ENCODE measurements around the gene FBXL7. TPM values are rescaled to one million over a fixed set of nuclear protein-coding genes. Genes with fewer than 3 reads are reported as not detected.

Gene FBXL7
- 6.2 and 7.6 TPM in 2 replicates for total RNA-seq (2014; rRNA removed)
- 6.8 TPM for polyA plus RNA-seq (2012)

DNA sequence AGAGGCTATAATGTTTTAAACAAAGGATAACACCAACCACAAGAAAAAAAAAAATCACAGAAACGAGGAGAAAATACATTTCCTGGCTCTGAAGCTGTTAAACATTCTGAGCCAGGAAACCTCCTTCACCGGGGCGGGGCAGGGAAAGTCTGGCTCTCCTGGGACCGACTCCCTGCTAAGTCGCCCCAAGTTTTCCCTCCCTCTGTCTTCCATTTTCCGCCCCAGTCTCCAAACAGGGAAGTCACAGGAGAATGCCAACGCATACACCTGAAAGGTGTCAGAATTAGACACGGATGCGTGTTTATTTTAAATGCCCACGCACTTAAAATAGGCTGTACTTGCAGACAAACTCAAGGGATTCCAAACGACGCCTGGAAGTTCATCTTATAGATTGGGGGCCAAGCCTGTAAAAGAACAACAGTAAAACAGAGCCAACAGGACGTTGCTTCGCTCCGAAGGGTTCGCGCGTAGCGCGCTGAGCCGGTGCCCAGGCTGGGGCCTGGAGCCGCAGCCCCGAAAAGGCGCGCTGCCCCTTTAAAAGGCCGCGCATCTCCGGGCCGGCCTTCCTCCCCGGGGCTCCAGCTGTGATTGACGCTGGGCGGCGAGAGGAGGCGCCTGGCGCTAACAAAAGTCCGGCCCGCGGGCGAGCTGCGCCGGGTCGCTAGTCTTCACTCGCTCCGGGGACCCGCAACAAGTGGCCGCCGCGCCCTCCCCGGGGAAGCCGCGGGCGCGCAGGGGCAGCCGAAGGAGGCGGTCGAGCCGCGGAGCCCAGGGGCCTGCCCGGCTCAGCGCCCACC, at the start of gene FBXL7:
TSS of gene FBXL7 (plus strand) at position 653 of the 797 bp plus-strand sequence.
- DNase-seq (ENCODE audit: low read depth) = peak; percentile 79

DNA sequence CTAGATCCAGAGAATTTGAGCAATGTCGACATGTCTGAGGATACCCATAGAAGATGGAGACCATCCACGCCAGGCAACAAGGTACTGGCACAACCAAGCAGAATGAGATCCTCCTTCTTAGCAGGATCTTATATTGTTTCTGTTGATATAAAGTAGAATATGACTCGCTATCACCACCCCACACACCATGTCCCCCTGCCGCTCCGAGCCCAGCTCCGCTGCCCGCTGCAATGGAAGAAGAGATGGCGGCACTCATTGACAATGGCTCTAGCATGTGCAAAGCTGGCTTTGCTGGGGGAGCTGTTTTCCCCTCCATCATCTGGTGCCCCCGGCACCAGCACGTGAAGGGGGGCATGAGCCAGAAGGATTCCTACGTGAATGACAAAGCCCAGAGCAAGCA, 49.5 kb upstream of the FBXL7 start:
- no peak for DNase-seq (ENCODE audit: low read depth)

DNA sequence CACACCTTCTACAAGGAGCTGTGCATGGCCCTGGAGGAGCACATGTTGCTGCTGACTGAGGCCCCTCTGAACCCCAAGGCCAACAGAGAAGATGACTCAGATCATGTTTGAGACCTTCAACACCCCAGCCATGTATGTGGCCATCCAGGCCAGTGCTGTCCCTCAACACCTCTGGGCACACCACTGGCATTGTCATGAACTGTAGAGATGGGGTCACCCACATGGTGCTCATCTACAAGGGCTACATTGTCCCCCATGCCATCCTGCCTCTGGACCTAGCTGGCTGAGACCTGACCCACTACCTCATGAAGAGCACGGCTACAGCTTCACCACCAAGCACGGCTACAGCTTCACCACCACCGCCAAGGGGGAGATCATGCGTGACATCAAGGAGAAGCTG, 49.0 kb upstream of the FBXL7 start:
- DNase-seq (ENCODE audit: low read depth) = no peak

DNA sequence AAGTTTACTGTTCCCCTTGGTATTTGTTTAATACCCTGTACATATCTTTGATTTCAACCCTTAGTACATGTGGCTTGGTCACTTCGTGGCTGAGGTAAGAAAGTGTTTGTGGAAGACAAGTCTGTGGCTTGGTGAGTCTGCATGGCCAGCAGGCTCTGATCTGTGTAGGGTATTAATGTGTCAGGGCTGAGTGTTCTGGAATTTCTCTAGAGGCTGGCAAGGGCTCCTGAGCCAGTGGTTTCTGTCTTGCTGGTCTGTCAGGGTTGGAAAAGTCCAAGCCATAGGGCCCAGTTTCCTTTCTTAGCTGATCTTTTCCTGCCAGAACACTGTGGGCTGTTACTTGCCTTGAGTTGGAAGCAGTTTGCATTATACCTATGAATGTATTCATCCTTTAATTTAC, 48.0 kb upstream of the FBXL7 start:
- DNase-seq (ENCODE audit: low read depth) = no peak

DNA sequence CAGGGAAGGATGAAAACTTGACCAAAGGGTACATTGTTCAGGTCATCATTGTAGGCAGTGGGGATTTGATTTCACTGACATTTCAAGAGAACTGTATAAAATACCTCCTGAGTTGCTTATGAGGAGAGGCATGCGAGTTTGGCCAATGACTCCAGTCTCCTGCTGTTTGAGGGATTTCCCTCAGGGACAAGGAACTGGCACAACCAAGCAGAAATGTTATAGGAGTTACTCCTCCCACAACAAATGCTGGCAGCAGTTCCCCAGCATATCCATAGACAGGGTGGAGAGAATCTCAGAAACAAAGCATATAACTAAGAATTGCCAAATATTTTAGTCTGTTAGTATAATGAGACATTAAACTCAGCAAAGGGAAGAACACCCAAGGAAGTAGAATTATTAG, 47.2 kb upstream of the FBXL7 start:
- no peak for DNase-seq (ENCODE audit: low read depth)

DNA sequence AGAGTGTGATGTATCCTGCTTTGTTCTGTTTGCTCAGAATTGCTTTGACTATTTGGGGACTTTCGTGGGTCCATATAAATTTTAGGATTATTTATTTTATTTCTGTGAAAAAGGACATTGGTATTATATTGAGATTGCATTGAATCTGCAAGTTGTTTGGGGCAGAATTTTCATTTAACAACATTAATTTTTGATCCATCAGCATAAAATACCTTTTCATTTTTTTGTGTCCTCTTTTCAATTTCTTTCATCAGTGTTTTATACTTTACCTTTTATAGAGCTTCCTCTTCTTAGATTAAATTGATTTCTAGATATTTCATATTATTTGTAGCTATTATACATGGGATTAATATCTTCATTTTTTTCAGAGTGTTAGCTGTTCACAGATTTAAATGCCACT, 40.8 kb upstream of the FBXL7 start:
- no peak for DNase-seq (ENCODE audit: low read depth)

DNA sequence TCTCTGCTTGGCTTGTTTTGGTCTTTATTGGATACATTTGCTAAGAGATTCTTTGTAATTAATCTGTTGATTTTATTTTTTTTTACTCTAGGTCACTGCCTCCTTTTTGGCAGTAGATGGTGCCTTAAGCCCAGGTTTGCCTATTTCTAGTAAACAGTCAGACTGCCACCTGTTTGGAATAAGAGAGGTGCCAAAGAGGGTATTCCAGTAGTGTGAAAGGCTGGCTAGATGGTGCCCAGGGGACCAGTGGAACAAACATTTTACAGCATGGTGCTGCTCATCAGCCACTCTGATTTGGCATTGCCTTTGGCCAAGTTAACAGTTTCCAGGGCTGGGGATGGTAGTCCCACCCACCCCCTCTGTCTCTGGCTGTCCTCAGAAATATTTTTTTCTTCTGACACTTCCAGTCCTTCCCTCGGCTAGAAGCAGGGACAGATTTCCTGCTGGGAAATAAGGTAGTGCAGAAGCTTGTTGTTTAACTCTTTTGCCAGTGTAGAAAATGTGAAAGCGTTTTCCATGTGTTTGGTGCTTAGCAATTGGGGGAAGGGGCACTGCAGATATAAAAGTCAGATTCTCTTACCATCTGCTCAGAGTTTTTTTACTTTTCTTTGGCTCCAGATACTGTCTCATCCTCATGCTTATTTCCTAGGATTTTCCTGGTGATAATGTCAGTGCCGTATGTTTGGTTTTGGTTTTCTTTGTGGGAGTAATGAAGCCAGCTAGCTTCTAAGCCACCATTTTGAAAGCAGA, 36.6 kb upstream of the FBXL7 start:
- peak; percentile 40 for DNase-seq (ENCODE audit: low read depth)

DNA sequence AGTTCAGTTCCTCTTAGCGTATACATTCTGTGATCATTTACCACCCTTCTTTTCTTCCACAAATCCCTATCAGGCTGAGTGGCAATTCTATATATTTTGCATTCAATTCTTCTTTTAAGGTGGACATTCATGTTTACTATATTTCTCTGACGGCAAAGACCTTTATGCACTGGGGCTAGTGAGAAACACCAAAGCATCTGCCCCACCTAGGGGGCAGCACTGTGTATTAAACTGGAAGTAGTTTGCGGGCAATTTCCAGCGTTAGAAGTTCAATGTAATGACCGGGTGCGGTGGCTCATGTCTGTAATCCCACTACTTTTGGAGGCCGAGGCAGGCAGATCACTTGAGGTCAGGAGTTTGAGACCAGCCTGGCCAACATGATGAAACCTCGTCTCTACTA, 27.9 kb upstream of the FBXL7 start:
- DNase-seq (ENCODE audit: low read depth) = no peak

DNA sequence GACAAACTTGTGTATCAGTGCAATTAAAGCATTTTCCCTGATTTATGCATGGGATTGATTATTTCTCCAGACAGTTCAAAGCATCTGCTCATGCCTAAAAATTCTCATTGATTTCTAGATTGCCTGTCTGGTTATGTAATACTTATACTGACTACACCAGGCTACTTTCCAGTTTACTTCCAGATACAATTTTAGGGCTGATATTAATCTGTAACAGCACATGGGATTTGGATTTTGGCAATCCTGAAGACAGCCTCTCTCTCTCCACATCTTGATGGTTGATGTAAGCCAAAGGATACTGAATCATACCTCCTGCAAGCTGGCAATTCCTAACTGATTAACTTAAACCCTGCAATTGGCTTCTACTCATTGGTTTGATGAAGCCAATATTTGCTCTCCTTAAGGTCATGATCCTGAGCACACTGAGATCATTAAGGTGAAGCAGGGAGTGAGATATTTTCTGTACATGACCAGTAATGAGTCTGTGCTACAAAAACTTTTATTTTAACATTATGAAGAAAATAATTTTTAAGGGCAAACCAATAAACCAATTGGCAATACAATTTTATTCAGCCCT, 25.7 kb upstream of the FBXL7 start:
- no peak for DNase-seq (ENCODE audit: low read depth)

DNA sequence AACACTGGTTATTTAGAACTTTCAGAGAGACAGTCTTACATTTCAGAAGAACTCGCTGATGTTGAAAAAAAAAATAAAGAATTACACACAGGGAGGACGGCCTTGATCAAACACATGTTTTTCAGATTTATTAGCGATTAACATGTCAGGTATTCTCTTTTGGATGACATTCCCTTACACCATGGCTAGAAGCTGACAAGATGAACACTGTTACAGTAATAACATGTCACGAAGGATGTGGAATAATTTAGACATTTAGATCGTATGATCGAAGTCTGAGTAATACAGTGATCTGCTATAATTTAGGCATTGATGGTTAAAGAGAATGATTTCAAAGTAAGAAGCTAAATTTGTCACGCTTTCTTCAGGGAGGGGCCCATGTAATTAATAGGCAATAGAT, 24.6 kb upstream of the FBXL7 start:
- DNase-seq (ENCODE audit: low read depth) = no peak

DNA sequence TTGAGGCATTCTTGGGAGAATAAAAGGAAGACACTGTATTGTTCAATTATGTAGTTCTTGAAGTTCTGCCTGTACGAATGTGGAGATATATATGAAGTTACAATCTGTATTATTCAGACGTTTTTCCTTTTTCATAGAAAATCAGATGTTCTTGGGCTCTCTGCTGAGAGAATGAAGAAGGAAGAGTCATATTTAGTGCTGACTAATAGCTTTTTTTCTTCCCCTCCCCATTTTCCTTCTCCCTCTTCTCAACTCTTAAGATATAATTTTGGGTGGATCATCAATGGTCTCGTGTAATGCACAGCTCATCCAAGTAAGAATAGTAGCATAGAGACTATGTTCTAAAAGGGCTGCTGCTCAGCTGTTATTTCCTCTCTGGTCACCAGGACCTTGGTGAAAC, 23.0 kb upstream of the FBXL7 start:
- no peak for DNase-seq (ENCODE audit: low read depth)

DNA sequence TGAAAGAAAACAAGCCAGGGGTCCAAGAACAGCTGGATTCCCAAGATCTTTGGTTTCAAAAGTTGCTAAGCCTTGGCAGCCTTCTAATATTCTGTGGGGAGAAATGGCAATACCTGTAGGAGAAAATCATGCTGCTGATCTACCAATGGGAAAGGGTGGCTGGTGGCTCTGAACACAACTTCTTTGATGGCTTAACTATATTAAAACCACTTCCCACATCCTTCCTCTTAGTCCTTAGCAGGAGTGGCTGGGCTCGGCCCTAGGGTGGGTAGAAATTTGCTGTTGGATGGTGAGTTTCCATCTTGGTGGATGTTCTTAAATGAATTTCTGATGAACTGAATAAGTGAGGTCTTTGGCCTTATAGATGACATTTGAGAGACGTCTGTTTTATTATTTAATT, 19.5 kb upstream of the FBXL7 start:
- DNase-seq (ENCODE audit: low read depth) = no peak

DNA sequence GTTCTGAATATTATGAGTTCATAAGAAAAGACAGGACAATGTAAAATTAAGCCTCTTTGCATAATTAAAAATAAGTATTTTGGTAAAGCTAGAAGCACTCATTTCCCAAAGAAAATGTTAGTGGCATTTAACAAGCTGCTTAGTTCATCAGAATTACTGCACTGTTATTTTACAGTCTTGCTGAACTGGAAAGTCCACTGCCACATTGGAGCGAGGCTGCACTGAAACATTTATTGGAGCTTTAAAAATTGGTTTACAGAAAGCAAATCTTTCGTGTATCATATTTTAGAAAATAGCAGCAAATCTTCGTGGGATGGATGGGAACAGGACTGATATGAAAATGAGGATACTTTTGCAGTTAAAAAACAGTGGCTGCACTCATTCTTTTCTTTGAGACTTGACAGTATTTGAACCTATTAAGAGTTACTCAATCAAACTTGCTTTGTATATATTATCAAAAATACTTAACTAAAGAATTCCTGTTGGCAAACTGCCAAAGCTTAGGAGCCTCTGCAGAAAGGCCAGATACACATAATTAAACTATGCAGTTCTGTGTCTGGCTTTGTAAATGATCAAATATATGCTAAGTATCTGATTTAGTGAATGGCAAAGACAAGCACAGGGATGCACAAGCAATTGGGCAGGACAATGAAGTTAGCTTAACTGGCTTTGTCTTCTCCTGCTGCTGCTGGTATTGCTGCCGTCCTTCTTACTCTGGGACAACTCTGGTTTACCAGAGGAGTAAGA, 16.5 kb upstream of the FBXL7 start:
- no peak for DNase-seq (ENCODE audit: low read depth)

DNA sequence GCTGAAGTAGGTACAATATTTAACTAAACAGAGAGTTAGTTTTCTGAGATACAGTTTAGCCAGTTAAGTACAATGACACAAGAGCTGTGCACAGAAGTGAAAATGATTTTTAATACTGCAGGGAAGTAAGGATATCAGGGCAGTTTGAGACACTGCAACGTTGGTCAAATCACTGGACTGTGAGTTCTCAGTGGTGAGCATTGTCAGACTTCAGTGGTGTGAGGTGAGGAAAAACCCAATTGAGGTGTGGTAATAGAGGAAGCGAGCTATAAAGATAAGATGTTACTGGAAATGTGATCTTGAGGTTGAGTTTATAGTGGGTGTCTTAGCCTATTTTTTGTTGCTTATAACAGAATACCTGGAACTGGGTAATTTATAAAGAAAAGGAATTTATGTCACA, 12.8 kb upstream of the FBXL7 start:
- no peak for DNase-seq (ENCODE audit: low read depth)

DNA sequence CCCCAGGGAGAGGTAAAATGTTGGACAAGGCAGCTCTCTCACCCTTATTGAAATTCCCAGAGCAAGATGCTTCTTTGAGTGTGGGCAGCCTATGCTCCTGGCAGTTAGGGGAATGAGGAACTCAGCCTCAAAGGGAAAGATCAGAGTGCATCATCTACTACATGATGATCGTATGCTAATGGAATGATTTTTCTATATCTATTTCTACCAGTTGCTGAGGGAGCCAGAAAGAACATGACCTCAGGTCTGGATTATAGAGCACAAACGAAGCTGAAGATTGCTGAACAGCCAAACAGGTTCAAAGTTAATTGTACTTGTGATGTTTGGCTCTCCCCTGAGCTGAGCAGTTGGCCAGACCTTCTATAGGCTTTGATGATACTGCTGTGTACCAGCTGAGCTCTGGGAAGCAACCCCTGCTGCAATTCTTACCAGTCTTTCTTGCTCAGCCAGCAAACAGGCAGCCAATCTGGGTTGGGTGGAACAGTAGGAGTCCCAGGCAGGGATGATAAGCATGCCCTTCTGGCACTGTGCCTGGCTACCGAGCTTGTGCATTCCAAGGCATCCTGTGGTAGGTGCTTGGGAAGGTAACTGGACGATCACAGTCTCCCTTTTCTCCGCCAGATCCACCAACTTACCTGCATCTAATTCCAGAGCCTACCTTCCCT, 10.3 kb upstream of the FBXL7 start:
- DNase-seq (ENCODE audit: low read depth) = no peak

DNA sequence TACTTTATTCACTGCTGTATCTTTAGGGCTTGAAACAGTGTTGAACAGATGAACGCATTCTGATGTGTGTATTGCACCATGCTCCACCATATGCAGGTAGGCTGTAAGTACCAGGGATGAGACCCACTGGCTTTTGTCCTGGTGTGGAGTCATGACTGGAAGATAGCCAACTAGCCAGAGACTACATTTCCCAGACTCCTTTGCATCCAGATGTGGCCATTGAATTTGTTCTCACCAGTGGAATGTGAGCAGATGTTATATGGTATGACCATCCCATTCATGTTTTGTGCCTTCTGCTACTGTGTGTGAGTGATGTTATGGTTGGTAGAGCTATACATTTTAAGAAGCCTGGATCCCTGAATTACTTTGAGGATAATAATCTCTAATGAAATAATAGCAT, 7.4 kb upstream of the FBXL7 start:
- DNase-seq (ENCODE audit: low read depth) = no peak

DNA sequence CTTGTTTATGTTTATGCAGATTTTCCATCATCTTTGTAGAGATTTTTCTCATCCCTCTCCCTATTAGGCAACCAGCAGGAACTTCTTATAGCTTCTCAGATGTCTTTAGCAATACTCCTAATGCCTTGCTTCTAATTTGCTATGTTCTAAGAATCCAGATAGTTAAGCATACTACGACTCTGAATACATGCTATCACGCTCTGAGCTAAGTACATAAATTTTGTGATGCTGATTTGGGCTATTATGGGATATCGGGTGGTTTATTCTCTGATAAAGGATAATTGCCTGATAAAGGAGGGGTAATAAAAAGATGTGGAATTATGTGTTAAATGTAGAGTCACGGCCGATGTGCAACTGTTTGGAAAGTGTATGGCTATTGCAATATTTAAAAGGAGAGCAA, 6.5 kb upstream of the FBXL7 start:
- no peak for DNase-seq (ENCODE audit: low read depth)

DNA sequence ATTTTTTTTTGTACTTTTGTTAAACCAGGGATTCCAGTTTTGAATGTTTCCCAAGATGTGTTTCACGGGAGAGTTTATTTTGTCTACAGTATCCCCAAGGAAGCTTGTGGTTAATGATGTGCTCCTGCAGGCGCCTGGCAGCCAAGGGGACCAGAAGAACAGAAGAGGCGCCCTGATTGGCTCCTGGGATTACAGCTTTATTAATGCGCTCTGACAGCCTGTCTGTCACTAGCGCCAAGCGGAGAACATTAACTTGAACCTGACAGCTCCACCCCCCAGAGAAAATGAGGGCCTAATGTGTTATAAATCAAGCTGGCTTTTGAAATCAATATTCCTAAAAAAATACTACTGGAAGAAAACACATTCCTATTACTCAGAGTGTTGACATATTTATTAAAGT, 5.0 kb upstream of the FBXL7 start:
- DNase-seq (ENCODE audit: low read depth) = peak; percentile 22

DNA sequence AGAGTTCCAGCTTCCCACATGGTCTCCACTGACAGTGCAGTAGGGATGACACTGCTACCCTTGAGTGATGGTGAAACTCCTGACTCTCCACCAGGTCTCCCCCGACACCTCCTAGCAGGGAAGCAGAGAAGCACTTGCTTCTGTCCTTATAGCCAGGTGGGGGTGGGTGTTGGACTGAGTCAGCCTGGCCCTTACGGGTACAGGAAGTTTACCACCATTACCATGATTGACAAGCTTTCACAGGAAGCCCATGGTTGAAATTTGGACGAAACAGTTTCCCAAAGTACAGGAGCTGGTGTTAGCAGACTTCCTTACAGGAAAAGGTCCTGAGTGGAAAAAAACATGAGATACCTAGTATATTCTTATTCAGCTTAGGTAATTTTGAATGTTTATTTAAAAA, 3.1 kb upstream of the FBXL7 start:
- DNase-seq (ENCODE audit: low read depth) = no peak

DNA sequence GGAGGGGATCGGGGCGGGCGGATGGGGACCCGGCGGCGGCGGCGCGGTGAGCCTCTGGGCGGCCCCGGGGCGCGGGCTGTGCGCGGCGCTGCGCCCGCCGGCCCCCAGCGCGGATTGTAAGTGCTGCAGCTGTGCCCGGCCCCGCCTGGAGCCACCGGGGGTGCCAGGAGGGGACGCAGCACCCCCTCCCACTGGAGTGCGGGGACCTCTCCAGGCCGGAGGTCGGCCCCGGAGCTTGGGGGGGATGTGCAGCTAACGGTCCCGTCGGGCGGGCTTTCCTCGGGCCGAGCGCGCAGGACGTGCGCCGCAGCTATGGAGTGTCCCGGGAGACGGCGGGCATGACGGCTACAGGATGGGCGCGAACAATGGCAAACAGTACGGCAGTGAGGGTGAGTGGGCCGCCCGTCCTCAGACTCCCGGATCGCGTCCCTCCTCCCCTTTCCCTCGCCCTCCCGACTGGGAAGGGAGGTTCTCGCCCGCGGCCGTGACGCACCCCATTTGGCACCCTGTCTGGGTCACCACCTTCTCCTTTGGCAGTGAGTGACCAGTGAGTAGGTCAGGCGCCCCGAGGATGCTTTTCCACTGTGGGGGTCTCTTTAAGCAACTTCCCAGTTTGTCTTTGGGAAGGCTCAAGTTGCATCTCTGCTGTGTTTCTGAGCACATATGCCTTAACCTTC, 483 bp downstream of the FBXL7 start:
- peak; percentile 58 for DNase-seq (ENCODE audit: low read depth)

Data from LHCN-M2 (cell line).